NB4 (cell line): ENCODE data around the gene CYTH3.

Experiments
- CTCF ChIP-seq: IDR thresholded peaks from one replicate; pipeline ENCODE4 v1.5.1; 2012; ENCODE audit warnings: low read depth, low read length
- MYC ChIP-seq: IDR thresholded peaks from 2 replicates; pipeline ENCODE4 v1.6.1; 2011; ENCODE audit warnings: low read depth, low read length
- POLR2A ChIP-seq: IDR thresholded peaks from 2 replicates; pipeline ENCODE4 v1.6.1; 2011; ENCODE audit warnings: mild to moderate bottlenecking; ENCODE audit not compliant: insufficient read length; ENCODE audit errors: extremely low read depth
- TF ChIP-seq, protein P1 (sequence below): IDR thresholded peaks from 2 replicates; pipeline ENCODE4 v1.6.1; 2011; ENCODE audit warnings: low read depth, low read length

DNA sequence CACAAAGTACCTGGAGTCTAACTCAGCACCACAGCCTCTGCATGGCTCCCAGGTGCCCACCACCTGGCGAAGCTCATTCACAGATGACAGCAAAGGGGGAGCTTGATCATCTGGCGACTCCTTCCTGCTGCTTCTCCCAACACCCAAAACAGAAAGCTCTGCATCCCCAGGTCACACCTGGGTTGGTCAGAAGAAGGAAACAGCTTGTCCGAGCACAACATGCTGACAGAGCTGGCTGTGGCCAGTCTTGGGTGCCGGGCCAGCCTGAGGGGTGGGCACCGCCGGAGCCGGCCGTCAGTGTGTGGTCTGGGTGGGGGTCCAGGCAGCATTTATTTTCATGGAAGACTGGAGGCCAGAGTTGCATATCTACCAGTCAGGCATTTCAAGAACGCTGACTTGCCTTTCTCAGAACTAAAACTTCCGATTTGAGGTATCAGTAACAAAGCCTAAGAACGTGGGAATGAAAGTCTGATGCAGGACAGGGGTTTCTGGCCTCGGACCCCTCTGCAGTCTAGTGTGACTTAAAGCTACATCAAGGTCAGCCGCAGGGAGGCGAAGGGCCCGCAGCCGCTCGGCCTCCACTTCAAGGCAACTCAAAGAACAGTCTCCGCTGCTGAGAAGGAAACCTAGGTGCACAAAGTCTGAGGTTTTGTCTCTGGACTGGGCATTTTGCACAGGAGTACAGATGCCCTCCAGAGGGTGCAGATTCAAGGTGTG lies 109.6 kb downstream of the CYTH3 start:
- TF ChIP-seq POLR2A (no peak), CTCF (no peak), MYC (no peak)
- TF ChIP-seq, protein P1, sequence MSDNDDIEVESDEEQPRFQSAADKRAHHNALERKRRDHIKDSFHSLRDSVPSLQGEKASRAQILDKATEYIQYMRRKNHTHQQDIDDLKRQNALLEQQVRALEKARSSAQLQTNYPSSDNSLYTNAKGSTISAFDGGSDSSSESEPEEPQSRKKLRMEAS, result no peak
